Epithelial cell of prostate (primary cell): ENCODE data around the gene HMOX1.

Source experiments
- DNase-seq: peaks from one replicate; pipeline ENCODE4 v3.0.0-alpha.2; 2011; ENCODE audit warnings: low read depth, low spot score
- H3K27ac ChIP-seq: fragments of 450-650 bp; 2 replicates; pipeline ENCODE4 v1.5.1; 2017; ENCODE audit warnings: mild to moderate bottlenecking

HMOX1 gene

GRCh38 chr22:35399678-35400500 is 19.0 kb downstream of the HMOX1 start, which contains the start of gene MCM5:
MCM5 (plus strand) TSS chr22:35400140; CDS start chr22:35400439, 299 bp downstream.
- H3K27ac ChIP-seq: no peak within 1 kb of the TSS
- DNase-seq: peak; percentile 81

DNA sequence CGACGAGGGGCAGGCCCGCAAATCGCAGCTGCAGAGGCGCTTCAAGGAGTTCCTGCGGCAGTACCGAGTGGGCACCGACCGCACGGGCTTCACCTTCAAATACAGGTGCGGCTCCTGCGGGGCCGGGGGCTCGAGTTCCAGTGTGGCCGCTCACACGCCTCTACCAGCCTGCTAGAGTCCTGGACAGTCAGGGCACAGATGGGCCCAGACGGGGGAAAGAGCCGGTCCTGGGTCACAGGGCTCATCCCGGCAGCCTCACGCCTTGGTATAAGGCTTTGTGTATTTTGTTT is 19.6 kb downstream of the HMOX1 start:
- H3K27ac ChIP-seq: no peak overlapping the region
- no peak for DNase-seq

- no peak overlapping the region for H3K27ac ChIP-seq
- no peak for DNase-seq
Observed at GRCh38 chr22:35401863-35402262, 21.0 kb downstream of the HMOX1 start.

- DNase-seq: no peak
- H3K27ac ChIP-seq: no peak overlapping the region
Observed at GRCh38 chr22:35403356-35403755, 22.5 kb downstream of the HMOX1 start.

DNA sequence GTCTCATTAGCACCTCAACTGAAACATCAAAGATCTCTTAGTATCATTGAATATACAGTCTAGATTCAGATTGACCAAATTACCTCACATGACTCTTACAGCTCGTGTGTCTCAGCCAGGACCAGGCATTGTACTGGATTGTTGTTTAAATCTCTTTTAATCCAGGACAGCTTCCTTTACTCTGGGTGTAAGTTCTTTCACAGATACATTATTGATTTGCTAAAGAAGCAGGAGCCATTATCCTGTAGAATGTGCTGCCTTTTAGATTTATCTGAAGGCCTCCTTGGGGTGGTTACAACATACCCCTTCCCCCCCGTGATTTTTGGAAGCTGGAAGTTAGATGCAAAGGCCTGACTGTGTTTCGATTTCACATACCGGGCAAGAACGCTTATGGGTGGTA is 23.3 kb downstream of the HMOX1 start:
- H3K27ac ChIP-seq: no peak overlapping the region

DNA sequence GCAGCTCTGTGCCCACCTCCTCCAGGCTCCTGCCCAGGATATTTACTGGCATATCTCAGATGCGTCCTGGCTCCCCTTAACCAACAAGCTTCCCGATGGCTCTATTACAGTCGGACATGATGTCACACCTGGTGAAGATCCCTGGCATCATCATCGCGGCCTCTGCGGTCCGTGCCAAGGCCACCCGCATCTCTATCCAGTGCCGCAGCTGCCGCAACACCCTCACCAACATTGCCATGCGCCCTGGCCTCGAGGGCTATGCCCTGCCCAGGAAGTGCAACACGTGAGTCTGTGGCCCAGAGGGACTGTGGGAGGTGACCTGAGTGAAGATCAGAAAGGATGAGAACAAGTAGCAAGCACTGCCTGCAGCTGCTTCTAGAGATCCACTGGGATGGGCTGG is 25.5 kb downstream of the HMOX1 start:
- no peak for DNase-seq
- no peak overlapping the region for H3K27ac ChIP-seq

More for the DNA sequence above, 23.3 kb downstream of the HMOX1 start:
- no peak for DNase-seq

DNA sequence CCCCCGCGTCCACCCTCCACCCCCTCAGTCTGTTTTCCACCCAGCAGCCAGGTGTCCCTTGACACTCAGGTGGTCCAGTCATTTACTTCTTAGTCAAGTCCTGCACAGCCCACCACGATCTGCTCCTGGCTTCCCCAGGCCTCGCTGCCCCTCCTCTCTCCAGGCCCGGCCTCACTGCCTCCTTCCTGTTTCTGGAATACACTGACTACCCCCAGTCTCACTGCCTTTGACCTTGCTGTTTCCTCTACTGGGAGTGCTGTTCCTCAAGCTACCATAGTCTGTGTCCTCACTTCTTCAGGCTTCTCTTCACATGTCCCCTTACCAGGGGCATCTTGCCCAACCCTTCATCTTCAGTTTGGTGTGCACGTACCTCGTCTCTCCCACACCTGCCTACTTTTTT is 26.5 kb downstream of the HMOX1 start:
- no peak for DNase-seq
- no peak overlapping the region for H3K27ac ChIP-seq

DNA sequence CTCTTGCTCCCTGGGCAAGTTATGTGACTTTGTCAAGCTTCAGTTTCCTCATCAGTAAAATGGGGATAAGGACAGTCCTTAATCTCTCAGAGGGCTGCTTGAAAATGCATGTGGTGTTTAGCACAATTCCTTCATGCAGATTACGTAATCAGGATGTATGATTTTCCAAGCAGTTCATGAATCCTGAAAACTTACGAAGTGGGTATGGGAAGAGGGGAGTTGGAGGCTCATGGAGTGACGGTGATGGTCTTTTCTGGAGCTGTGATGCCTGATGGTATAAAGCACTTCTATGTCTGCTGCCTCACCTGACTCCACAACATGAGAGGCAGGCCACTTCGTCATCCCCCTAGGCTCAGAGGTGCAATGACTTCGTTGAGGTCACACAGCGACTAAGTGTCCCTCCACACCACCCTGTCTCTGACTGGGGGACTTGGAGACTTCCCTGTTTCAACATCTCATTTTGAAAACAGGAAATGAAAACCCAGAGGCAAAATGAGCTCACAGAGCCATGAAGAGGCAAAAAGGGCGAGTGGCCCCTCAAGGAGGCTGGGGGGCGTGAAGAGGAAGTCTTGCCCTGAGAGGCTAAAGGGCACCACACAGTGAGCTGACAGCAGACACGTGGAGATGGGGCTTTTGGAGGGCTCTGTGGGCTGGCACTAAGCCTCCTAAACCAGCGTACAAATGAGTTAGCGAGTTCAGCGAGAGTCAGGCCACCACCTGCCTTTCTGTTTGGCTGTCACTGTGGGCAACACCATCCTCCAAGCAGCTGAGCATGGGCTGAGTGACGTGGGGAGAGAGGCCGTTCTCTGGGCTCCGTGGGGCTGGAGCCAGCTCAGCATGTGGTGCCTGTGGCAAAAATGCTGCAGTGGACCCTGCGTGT is 29.1 kb downstream of the HMOX1 start:
- no peak for DNase-seq
- H3K27ac ChIP-seq: no peak overlapping the region

- DNase-seq: no peak
- H3K27ac ChIP-seq: no peak overlapping the region
Observed at GRCh38 chr22:35410663-35411034, 29.8 kb downstream of the HMOX1 start.

GRCh38 chr22:35411102-35411501 is 30.2 kb downstream of the HMOX1 start:
- no peak for DNase-seq
- no peak overlapping the region for H3K27ac ChIP-seq

DNA sequence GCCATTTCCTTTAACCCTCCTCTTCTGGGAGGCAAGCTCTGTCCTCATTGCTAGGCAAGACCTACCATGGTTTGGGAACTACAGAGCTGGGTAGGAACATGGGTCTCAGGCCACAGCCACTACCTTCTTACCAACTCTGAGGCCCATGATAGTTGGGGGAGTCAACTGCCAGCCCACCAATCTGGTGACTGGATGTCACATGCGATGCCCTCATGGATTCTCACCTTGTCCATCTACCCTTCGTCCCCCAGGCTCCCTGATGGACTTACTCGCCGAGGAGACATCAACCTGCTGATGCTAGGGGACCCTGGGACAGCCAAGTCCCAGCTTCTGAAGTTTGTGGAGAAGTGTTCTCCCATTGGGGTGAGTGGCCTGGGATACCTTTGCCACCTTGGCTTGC is 32.7 kb downstream of the HMOX1 start:
- no peak overlapping the region for H3K27ac ChIP-seq
- DNase-seq: no peak

DNA sequence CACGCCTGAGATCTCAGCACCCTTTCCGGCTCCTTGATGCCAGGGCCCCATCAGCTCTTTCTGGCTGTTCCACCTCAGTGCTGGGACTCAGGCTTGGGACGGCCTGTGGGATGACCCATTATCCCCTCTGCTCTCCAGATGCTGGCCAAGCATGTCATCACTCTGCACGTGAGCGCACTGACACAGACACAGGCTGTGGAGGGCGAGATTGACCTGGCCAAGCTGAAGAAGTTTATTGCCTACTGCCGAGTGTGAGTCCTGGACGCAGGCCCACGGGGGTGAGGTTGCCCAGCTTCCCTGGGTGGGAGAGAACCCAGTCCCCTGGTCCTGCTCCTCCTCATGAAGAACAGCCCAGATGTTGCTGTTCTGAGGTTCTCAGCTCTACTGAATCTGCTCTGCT is 36.7 kb downstream of the HMOX1 start:
- no peak for DNase-seq
- H3K27ac ChIP-seq: peak overlapping the region; percentile 27

GRCh38 chr22:35418088-35418487 is 37.2 kb downstream of the HMOX1 start:
- DNase-seq: peak; percentile 41
- H3K27ac ChIP-seq: peak overlapping the region; percentile 27

DNA sequence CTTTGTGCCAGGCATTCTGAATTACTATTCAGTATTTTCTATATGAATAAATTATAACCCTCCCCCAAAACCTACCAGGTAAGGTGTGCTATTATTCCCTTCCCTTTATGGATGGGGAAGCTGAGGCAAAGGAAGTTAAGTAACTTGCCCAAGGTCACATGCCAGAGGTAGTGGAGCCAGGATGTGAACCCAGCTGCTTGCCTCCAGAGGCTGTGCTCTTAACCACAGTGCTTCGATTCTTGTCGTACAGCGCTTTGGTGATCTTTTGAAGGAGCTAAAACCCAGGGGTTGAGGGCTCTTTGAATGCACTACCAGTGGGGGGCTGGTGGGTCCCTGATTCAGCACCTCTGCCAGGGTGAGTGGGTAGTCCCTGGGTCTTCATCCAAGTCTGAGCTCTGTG is 37.8 kb downstream of the HMOX1 start:
- DNase-seq: no peak
- peak overlapping the region; percentile 27 for H3K27ac ChIP-seq

DNA sequence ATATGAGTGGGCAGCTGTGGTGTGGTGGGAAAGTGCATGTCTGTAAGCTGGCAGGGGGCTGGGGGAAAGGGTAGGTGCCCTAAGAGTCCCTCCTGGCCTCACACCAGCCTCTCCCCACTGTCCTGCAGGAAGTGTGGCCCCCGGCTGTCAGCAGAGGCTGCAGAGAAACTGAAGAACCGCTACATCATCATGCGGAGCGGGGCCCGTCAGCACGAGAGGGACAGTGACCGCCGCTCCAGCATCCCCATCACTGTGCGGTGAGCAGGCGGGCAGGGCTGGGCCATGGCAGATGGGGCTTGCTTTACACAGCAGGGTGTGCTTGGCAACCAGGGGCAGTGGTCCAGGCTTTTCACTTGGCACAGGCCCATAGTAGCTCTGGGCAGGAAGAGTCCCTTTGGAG is 38.9 kb downstream of the HMOX1 start:
- no peak for DNase-seq
- no peak overlapping the region for H3K27ac ChIP-seq

GRCh38 chr22:35421121-35421520 is 40.2 kb downstream of the HMOX1 start:
- DNase-seq: no peak
- no peak overlapping the region for H3K27ac ChIP-seq

- no peak for DNase-seq
Observed at GRCh38 chr22:35422145-35422544, 41.2 kb downstream of the HMOX1 start.

GRCh38 chr22:35422936-35423335 is 42.0 kb downstream of the HMOX1 start:
- no peak for DNase-seq
- H3K27ac ChIP-seq: no peak overlapping the region

More at GRCh38 chr22:35422145-35422544, 41.2 kb downstream of the HMOX1 start:
- no peak overlapping the region for H3K27ac ChIP-seq

GRCh38 chr22:35424081-35424480 is 43.2 kb downstream of the HMOX1 start:
- H3K27ac ChIP-seq: no peak overlapping the region
- DNase-seq: no peak

GRCh38 chr22:35424761-35425160 is 43.9 kb downstream of the HMOX1 start:
- H3K27ac ChIP-seq: no peak overlapping the region
- no peak for DNase-seq

- no peak overlapping the region for H3K27ac ChIP-seq
- DNase-seq: no peak
Observed at GRCh38 chr22:35425546-35425945, 44.6 kb downstream of the HMOX1 start.
